Osteocyte (in vitro differentiated cells): ENCODE measurements around the gene KCTD1. TPM values are rescaled to one million over a fixed set of nuclear protein-coding genes. Genes with fewer than 3 reads are reported as not detected.

ENCODE experiments used
- DNase-seq: peaks from one replicate; pipeline ENCODE4 v3.0.0; 2021; ENCODE audit warnings: mixed read lengths; ENCODE audit not compliant: unreplicated experiment; ENCODE audit errors: extremely low spot score
- H3K27ac Mint-ChIP-seq: one replicate; pipeline ENCODE4 v1.8.0; 2021; ENCODE audit warnings: mild to moderate bottlenecking, mixed read lengths; ENCODE audit not compliant: unreplicated experiment
- H3K27me3 Mint-ChIP-seq: one replicate; pipeline ENCODE4 v1.8.0; 2021; ENCODE audit warnings: mixed read lengths; ENCODE audit not compliant: unreplicated experiment
- H3K36me3 Mint-ChIP-seq: one replicate; pipeline ENCODE4 v1.8.0; 2021; ENCODE audit warnings: mixed read lengths; ENCODE audit not compliant: unreplicated experiment
- H3K4me1 Mint-ChIP-seq: one replicate; pipeline ENCODE4 v1.8.0; 2021; ENCODE audit warnings: mixed read lengths; ENCODE audit not compliant: unreplicated experiment
- H3K4me3 Mint-ChIP-seq: one replicate; pipeline ENCODE4 v1.8.0; 2021; ENCODE audit warnings: mild to moderate bottlenecking, moderate library complexity, mixed read lengths; ENCODE audit not compliant: unreplicated experiment
- H3K9me3 Mint-ChIP-seq: one replicate; pipeline ENCODE4 v1.8.0; 2021; ENCODE audit warnings: mixed read lengths; ENCODE audit not compliant: unreplicated experiment
- CTCF ChIP-seq: fragments of 200-600 bp; sonication (generic); IDR thresholded peaks from 2 replicates; pipeline ENCODE4 v1.5.0; 2021; ENCODE audit warnings: antibody characterized with exemption, mild to moderate bottlenecking, moderate library complexity
- total RNA-seq: library from RNA; stranded (reverse); gene quantifications from 2 replicates; pipeline ENCODE4 v1.2.1, GENCODE V29; 2021

Gene KCTD1
- total RNA-seq, 1 donor from 2014 or later = 25.7 TPM

- Mint-ChIP-seq H3K27ac (no peak overlapping the region), H3K4me1 (peaks cover 19% of the 10 kb centered on the region), H3K4me3 (no peak overlapping the region), H3K27me3 (no peaks in the 10 kb centered on the region), H3K36me3 (no peaks in the 10 kb centered on the region), H3K9me3 (no peaks in the 10 kb centered on the region)
- no peak for TF ChIP-seq CTCF
- no peak for DNase-seq
Measured at GRCh38 chr18:26526966-26527234, 21.5 kb downstream of the KCTD1 start.

GRCh38 chr18:26526128-26526965 is 22.0 kb downstream of the KCTD1 start:
- no peak for TF ChIP-seq CTCF
- Mint-ChIP-seq H3K27ac (peak overlapping the region; percentile 24), H3K4me3 (no peak overlapping the region)

GRCh38 chr18:26524504-26525351 is 23.6 kb downstream of the KCTD1 start:
- Mint-ChIP-seq H3K36me3 (no peaks in the 10 kb centered on the region), H3K4me3 (no peak overlapping the region), H3K27ac (no peak overlapping the region), H3K4me1 (peaks cover 17% of the 10 kb centered on the region), H3K9me3 (no peaks in the 10 kb centered on the region), H3K27me3 (no peaks in the 10 kb centered on the region)
- DNase-seq = no peak
- no peak for TF ChIP-seq CTCF

More at GRCh38 chr18:26526128-26526965, 22.0 kb downstream of the KCTD1 start:
- no peak for DNase-seq
- H3K36me3 Mint-ChIP-seq = no peaks in the 10 kb centered on the region
- H3K9me3 Mint-ChIP-seq = no peaks in the 10 kb centered on the region
- no peaks in the 10 kb centered on the region for H3K27me3 Mint-ChIP-seq
- H3K4me1 Mint-ChIP-seq = peaks cover 17% of the 10 kb centered on the region

GRCh38 chr18:26524002-26524401 is 24.4 kb downstream of the KCTD1 start:
- Mint-ChIP-seq H3K9me3 (no peaks in the 10 kb centered on the region), H3K36me3 (no peaks in the 10 kb centered on the region), H3K4me1 (peaks cover 24% of the 10 kb centered on the region), H3K27ac (no peak overlapping the region), H3K27me3 (no peaks in the 10 kb centered on the region), H3K4me3 (no peak overlapping the region)
- no peak for TF ChIP-seq CTCF
- DNase-seq = no peak

- no peak for TF ChIP-seq CTCF
- Mint-ChIP-seq H3K4me1 (peaks cover 25% of the 10 kb centered on the region), H3K36me3 (no peaks in the 10 kb centered on the region), H3K27ac (no peak overlapping the region), H3K4me3 (no peak overlapping the region), H3K27me3 (no peaks in the 10 kb centered on the region), H3K9me3 (no peaks in the 10 kb centered on the region)
- no peak for DNase-seq
Measured at GRCh38 chr18:26521617-26522016, 26.7 kb downstream of the KCTD1 start.
